ENCODE data around the gene FRMPD4. TPM values are rescaled to one million over a fixed set of nuclear protein-coding genes. Genes with fewer than 3 reads are reported as not detected.

FRMPD4 gene
- total RNA-seq, 4 donors from 2014 or later = 0.16 TPM; not detected in 3

DNA sequence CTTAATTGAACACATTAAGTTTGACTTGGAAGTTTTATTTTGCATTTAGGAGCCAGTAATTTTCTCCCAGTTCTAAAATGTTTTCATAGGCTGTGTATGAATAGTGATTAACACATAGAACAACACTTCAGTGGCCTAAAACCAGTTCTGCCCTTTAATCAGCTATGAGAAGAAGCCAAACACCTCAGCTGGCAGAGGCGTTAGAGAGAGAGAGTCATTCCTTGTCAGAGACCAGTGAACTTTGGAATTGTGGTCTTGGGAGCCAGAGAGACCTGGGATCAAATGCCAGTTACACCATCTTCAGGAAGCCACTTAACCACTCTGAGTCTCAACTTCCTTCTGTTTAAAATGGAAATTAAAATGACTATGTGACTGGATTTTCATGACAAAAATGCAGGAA is 613.6 kb downstream of the FRMPD4 start:
- no peak for DNase-seq (ENCODE audit: low spot score in 2 of 2)
- H3K4me3 ChIP-seq (ENCODE audit: low read depth, poor library complexity, severe bottlenecking) = no peak overlapping the region
- TF ChIP-seq, protein P1, sequence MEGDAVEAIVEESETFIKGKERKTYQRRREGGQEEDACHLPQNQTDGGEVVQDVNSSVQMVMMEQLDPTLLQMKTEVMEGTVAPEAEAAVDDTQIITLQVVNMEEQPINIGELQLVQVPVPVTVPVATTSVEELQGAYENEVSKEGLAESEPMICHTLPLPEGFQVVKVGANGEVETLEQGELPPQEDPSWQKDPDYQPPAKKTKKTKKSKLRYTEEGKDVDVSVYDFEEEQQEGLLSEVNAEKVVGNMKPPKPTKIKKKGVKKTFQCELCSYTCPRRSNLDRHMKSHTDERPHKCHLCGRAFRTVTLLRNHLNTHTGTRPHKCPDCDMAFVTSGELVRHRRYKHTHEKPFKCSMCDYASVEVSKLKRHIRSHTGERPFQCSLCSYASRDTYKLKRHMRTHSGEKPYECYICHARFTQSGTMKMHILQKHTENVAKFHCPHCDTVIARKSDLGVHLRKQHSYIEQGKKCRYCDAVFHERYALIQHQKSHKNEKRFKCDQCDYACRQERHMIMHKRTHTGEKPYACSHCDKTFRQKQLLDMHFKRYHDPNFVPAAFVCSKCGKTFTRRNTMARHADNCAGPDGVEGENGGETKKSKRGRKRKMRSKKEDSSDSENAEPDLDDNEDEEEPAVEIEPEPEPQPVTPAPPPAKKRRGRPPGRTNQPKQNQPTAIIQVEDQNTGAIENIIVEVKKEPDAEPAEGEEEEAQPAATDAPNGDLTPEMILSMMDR (IDR thresholded peaks at IDR 0.05) = no peak
- TF ChIP-seq POLR2A (IDR thresholded peaks at IDR 0.05) = no peak
- 50 to 52% methylated on average over 1 of the region's 1 CpG for WGBS, 2 donors
- intact Hi-C loops (cut with DNase I; ENCODE audit: low total_unique reads) = no loop called here

DNA sequence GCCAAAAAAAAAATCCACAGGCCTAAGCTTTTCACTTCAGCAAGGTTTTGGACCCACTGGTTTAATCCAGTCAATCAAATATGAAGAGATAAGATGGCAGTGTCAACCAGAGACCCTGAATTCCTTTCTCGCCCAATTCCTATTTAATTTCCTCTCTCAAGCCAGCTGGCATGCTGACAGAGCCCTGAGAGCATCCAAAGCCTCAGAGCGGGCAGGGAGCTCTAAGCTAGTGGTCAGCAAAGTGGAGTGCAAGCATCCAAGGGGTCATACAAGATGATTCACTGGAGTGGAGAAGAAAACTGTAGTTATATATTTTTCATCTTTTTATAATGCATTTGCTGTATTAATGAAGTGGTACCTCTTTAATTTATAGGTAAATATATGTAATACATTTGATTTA is 615.1 kb downstream of the FRMPD4 start:
- WGBS, 2 donors = 68 to 87% methylated on average over 2 of the region's 2 CpGs
- H3K4me3 ChIP-seq (ENCODE audit: low read depth, poor library complexity, severe bottlenecking) = no peak overlapping the region
- no peak for DNase-seq (ENCODE audit: low spot score in 2 of 2)
- no peak for TF ChIP-seq POLR2A (IDR thresholded peaks at IDR 0.05)
- TF ChIP-seq, protein P1 (IDR thresholded peaks at IDR 0.05) = no peak
- intact Hi-C loops (cut with DNase I; ENCODE audit: low total_unique reads) = no loop called here

DNA sequence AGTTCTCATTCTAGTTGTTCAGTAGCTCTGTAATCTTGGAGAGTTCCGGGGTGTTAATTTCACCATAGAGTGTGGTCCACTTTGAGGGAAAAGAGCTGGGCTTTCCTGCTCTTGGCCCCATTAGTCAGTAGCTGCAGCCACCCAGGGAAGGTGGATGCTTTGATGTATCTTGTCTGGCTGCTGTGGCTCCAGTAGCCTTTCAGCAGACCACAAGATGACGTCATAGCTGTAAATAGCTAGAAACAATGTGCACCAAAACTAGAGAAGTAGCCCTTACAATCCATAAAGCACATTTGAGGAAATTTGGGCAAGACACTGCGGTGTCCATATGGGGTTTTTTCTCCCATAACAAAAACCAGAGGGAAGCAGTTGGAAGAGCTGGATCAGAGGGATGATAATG is 620.0 kb downstream of the FRMPD4 start:
- TF ChIP-seq POLR2A (IDR thresholded peaks at IDR 0.05) = no peak
- TF ChIP-seq, protein P1 (IDR thresholded peaks at IDR 0.05) = no peak
- WGBS, 2 donors = 70 to 76% methylated on average over 2 to 3 of the region's 3 CpGs
- H3K4me3 ChIP-seq (ENCODE audit: low read depth, poor library complexity, severe bottlenecking) = no peak overlapping the region
- DNase-seq (ENCODE audit: low spot score in 2 of 2) = no peak
- intact Hi-C loops (cut with DNase I; ENCODE audit: low total_unique reads) = no loop called here

DNA sequence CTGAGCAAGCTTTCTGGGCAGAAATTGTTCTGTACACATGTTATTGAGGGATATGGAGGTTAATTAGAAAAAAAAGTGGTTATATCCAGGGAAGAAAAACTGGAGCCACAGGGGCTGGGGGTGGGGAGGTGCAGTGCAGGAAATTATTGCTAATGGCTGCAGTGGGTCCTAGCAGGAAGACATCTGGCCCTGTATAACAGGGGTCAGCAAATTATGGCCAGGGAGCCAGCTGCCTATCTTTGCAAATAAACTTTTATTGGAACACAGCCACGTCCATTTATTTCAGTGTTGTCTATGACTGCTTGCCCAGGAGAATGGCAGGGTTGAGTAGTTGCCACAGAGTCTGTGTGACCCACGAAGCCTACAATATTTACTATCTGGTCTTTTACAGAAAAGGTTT is 629.6 kb downstream of the FRMPD4 start:
- WGBS, 2 donors = 36 to 57% methylated on average over 2 of the region's 2 CpGs
- no peak for DNase-seq (ENCODE audit: low spot score in 2 of 2)
- intact Hi-C loops (cut with DNase I; ENCODE audit: low total_unique reads) = no loop called here
- TF ChIP-seq POLR2A (IDR thresholded peaks at IDR 0.05) = no peak
- TF ChIP-seq, protein P1 (IDR thresholded peaks at IDR 0.05) = no peak
- no peak overlapping the region for H3K4me3 ChIP-seq (ENCODE audit: low read depth, poor library complexity, severe bottlenecking)

DNA sequence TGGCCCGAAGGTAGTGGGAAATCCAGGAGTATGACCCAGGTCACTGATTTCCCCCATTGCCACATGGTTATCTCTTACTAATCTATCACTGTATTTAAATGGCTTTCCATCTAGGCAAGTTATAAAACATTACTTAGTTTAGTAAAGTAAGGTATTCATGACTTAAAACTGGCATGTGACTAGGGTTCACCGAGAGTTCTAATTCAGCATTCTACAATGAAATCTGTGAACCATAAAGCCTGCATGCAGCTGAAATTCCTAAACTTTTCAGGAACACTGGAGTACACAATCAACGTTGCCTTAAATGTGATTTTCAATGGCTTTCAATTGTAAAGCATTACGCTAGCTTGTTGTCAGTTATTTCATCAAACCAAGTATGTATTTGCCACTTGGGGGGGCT is 630.2 kb downstream of the FRMPD4 start:
- TF ChIP-seq, protein P1 (IDR thresholded peaks at IDR 0.05) = no peak
- H3K4me3 ChIP-seq (ENCODE audit: low read depth, poor library complexity, severe bottlenecking) = no peak overlapping the region
- DNase-seq (ENCODE audit: low spot score in 2 of 2) = no peak
- WGBS, 2 donors = 85 to 87% methylated on average over 4 of the region's 4 CpGs
- intact Hi-C loops (cut with DNase I; ENCODE audit: low total_unique reads) = no loop called here

DNA sequence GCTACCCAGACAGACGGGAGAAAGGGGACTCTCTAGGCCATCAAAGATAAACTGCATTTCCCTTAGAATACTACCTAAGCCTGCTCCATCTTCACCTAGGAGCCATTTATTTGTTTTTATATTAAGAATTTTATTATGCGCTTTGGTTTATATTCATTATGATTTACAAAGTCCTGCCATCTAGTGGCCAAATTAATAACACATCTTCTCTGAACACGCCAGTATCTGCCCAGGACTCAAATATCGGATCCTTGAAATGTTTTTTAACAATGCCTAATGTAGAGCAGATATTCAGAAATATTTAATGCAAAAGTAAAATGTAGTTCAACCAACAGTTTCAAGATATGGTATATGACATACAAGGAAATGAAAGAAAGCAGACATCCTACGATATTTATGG is 632.2 kb downstream of the FRMPD4 start:
- no peak overlapping the region for H3K4me3 ChIP-seq (ENCODE audit: low read depth, poor library complexity, severe bottlenecking)
- TF ChIP-seq, protein P1 (IDR thresholded peaks at IDR 0.05) = no peak
- TF ChIP-seq POLR2A (IDR thresholded peaks at IDR 0.05) = no peak
- no peak for DNase-seq (ENCODE audit: low spot score in 2 of 2)
- intact Hi-C loops (cut with DNase I; ENCODE audit: low total_unique reads) = no loop called here
- WGBS, 2 donors = 27 to 46% methylated on average over 5 of the region's 5 CpGs

Data from lower leg skin (tissue), 4 donors.